Measurements from ENCODE around the gene NSUN6.

DNA sequence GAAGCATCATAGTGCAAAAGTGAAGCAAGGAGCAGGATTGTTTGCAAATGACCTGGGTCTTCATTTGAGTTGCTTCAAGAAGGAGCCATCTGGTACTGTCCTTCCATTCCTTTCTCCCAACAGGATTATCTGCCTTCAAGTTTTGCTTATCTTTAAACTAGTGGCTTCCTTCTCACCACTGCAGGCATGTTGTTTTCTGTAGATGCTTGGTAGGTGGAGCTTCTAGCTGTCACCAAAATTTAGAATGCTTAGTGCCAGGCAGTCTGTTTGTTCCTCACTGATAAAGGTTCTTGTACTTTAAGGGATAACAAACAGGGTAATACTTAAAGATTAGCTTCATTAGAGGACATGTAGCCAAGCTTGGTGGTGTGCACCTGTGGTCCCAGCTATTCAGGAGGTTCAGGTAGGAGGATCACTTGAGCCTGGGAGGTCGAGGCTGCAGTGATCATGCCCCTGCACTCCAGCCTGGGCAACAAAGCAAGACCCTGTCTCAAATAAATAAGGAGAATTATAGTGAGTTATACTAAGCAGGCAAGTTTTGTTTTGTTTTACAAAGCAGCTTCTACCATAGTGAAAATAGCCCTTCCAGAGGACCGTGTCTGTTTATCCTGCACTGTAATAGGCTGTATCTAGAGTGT, 13.6 kb upstream of the NSUN6 start:
- TF ChIP-seq CTCF (IDR thresholded peaks at IDR 0.05) (no peak), ZFX (IDR thresholded peaks at IDR 0.05; ENCODE audit: borderline replicate concordance) (no peak)

Data from 22Rv1 (cell line).